ENCODE data around the gene RAPGEF1.

The RAPGEF1 gene

GRCh38 chr9:131625790-131626670, 113.8 kb downstream of the RAPGEF1 start:
- no peak overlapping the region for H3K27ac ChIP-seq (replicated peaks)
- TF ChIP-seq REST (IDR thresholded peaks at IDR 0.05; ENCODE audit: insufficient replicate concordance, low read depth): no peak
- TF ChIP-seq, protein P1, sequence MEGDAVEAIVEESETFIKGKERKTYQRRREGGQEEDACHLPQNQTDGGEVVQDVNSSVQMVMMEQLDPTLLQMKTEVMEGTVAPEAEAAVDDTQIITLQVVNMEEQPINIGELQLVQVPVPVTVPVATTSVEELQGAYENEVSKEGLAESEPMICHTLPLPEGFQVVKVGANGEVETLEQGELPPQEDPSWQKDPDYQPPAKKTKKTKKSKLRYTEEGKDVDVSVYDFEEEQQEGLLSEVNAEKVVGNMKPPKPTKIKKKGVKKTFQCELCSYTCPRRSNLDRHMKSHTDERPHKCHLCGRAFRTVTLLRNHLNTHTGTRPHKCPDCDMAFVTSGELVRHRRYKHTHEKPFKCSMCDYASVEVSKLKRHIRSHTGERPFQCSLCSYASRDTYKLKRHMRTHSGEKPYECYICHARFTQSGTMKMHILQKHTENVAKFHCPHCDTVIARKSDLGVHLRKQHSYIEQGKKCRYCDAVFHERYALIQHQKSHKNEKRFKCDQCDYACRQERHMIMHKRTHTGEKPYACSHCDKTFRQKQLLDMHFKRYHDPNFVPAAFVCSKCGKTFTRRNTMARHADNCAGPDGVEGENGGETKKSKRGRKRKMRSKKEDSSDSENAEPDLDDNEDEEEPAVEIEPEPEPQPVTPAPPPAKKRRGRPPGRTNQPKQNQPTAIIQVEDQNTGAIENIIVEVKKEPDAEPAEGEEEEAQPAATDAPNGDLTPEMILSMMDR (IDR thresholded peaks at IDR 0.05; ENCODE audit: insufficient read depth, low read length): no peak
- TF ChIP-seq POLR2AphosphoS5 (IDR thresholded peaks at IDR 0.05; ENCODE audit: low read depth): no peak
- TF ChIP-seq GABPA (IDR thresholded peaks at IDR 0.05; ENCODE audit: low read depth): no peak
- no peak for TF ChIP-seq SPI1 (IDR thresholded peaks at IDR 0.05; ENCODE audit: borderline replicate concordance, low read depth)
- no peak overlapping the region for H3K4me3 ChIP-seq (replicated peaks; ENCODE audit: insufficient read depth, low read length)
- H3K27me3 ChIP-seq (ENCODE audit: insufficient read depth, poor library complexity, severe bottlenecking): no peaks in the 10 kb centered on the region
- DNase-seq (ENCODE audit: low read depth in 1 of 2, low spot score in 1 of 2): no peak

DNA sequence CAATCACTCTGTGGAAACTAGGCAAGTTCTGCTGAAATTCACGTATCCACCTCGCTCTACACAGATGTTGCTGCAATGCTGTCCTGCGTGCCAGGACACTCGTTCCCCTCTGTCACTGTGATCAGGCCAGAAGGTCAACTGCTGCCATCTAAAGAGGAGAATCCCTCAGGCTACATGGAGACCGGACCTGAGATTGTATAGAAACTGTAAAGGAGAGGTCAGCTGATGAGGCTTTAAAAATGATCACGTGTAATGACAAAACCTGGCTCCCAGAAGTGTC, 114.4 kb downstream of the RAPGEF1 start:
- Histone ChIP-seq H3K27me3 (ENCODE audit: insufficient read depth, poor library complexity, severe bottlenecking) (no peaks in the 10 kb centered on the region), H3K4me3 (replicated peaks; ENCODE audit: insufficient read depth, low read length) (no peak overlapping the region), H3K27ac (replicated peaks) (no peak overlapping the region)
- DNase-seq (ENCODE audit: low read depth in 1 of 2, low spot score in 1 of 2): no peak
- TF ChIP-seq GABPA (IDR thresholded peaks at IDR 0.05; ENCODE audit: low read depth): no peak
- TF ChIP-seq, protein P1 (IDR thresholded peaks at IDR 0.05; ENCODE audit: insufficient read depth, low read length): no peak

- Histone ChIP-seq H3K27me3 (ENCODE audit: insufficient read depth, poor library complexity, severe bottlenecking) (no peaks in the 10 kb centered on the region), H3K4me3 (replicated peaks; ENCODE audit: insufficient read depth, low read length) (no peak overlapping the region), H3K27ac (replicated peaks) (peak overlapping the region; percentile 40)
- peak in 1 of 2 experiments; percentile 35 for DNase-seq (ENCODE audit: low read depth in 1 of 2, low spot score in 1 of 2)
- TF ChIP-seq SPI1 (IDR thresholded peaks at IDR 0.05; ENCODE audit: borderline replicate concordance, low read depth) (no peak), REST (IDR thresholded peaks at IDR 0.05; ENCODE audit: insufficient replicate concordance, low read depth) (no peak), POLR2AphosphoS5 (IDR thresholded peaks at IDR 0.05; ENCODE audit: low read depth) (no peak), GABPA (IDR thresholded peaks at IDR 0.05; ENCODE audit: low read depth) (no peak)
- TF ChIP-seq, protein P1 (IDR thresholded peaks at IDR 0.05; ENCODE audit: insufficient read depth, low read length): no peak
Measured at GRCh38 chr9:131624636-131625507, 115.0 kb downstream of the RAPGEF1 start.
